Keratinocyte (primary cell): ENCODE measurements around the gene KIAA0930. TPM values are rescaled to one million over a fixed set of nuclear protein-coding genes. Genes with fewer than 3 reads are reported as not detected.

Experiments
- DNase-seq: peaks from one replicate; pipeline ENCODE4 v3.0.0-alpha.2; 2011; ENCODE audit warnings: low read depth, missing footprints, low spot score
- FAIRE-seq: peaks from 2 replicates; lab custom pipeline; 2011; peaks lifted over from hg19 to GRCh38; lab: Jason Lieb, UNC
- H2AFZ ChIP-seq: 2 replicates; pipeline ENCODE4 v1.6.0; 2012; ENCODE audit warnings: low read length, control low read depth, inconsistent platforms; ENCODE audit not compliant: control insufficient read depth
- H3K27ac ChIP-seq: 2 replicates; pipeline ENCODE4 v1.5.1; 2011; ENCODE audit warnings: low read length; ENCODE audit not compliant: control insufficient read depth, insufficient read depth
- H3K27me3 ChIP-seq: 3 replicates; pipeline ENCODE4 v1.6.0; 2011; ENCODE audit warnings: low read length; ENCODE audit not compliant: control insufficient read depth, insufficient read depth; ENCODE audit errors: extremely low read depth
- H3K36me3 ChIP-seq, 2 experiments: 2 replicates in 1 of 2; 3 replicates in 1 of 2; pipeline ENCODE4 v1.5.1; 2011; ENCODE audit warnings: low read length in 2 of 2, mild to moderate bottlenecking in 1 of 2; ENCODE audit not compliant: control insufficient read depth in 2 of 2, insufficient read depth in 2 of 2; ENCODE audit errors: extremely low read depth in 1 of 2
- H3K4me1 ChIP-seq: 3 replicates; pipeline ENCODE4 v1.5.1; 2011; ENCODE audit warnings: low read length; ENCODE audit not compliant: control insufficient read depth, insufficient read depth; ENCODE audit errors: extremely low read depth
- H3K4me2 ChIP-seq: 3 replicates; pipeline ENCODE4 v1.6.0; 2011; ENCODE audit warnings: low read depth, low read length; ENCODE audit not compliant: control insufficient read depth, insufficient read depth; ENCODE audit errors: extremely low read depth
- H3K4me3 ChIP-seq, 3 experiments: fragments of 200-600 bp in 1 of 3; sonication (generic) in 1 of 3; 2 replicates in 2 of 3; 3 replicates in 1 of 3; pipeline ENCODE4 v1.5.1; 2011 to 2016; ENCODE audit warnings: low read length in 3 of 3, mild to moderate bottlenecking in 3 of 3, control low read depth in 2 of 3, inconsistent platforms in 1 of 3, low read depth in 1 of 3, mixed read lengths in 1 of 3, mixed run types in 1 of 3, moderate library complexity in 1 of 3; ENCODE audit not compliant: control insufficient read depth in 2 of 3, insufficient read depth in 2 of 3; ENCODE audit errors: extremely low read depth in 1 of 3
- H3K79me2 ChIP-seq: 2 replicates; pipeline ENCODE4 v1.6.0; 2012; ENCODE audit warnings: low read length; ENCODE audit not compliant: control insufficient read depth, insufficient read depth
- H3K9ac ChIP-seq: 3 replicates; pipeline ENCODE4 v1.6.0; 2011; ENCODE audit warnings: low read length; ENCODE audit not compliant: control insufficient read depth, insufficient read depth; ENCODE audit errors: extremely low read depth
- H3K9me1 ChIP-seq: 3 replicates; pipeline ENCODE4 v1.6.0; 2011; ENCODE audit warnings: low read length; ENCODE audit not compliant: control insufficient read depth, insufficient read depth; ENCODE audit errors: extremely low read depth
- H3K9me3 ChIP-seq: 2 replicates; pipeline ENCODE4 v1.5.1; 2012; ENCODE audit warnings: low read depth, low read length; ENCODE audit not compliant: control insufficient read depth
- H4K20me1 ChIP-seq: 3 replicates; pipeline ENCODE4 v1.6.0; 2011; ENCODE audit warnings: low read length; ENCODE audit not compliant: control insufficient read depth, insufficient read depth; ENCODE audit errors: extremely low read depth
- EZH2 ChIP-seq: IDR thresholded peaks from one replicate; pipeline ENCODE4 v1.6.1; 2012; ENCODE audit warnings: inconsistent platforms, mild to moderate bottlenecking, low read length, moderate library complexity
- dilution Hi-C: fragments of 300-500 bp; cut with MboI; formaldehyde crosslinking; loops from one replicate; pipeline ENCODE4 v1.7.0; 2020; ENCODE audit warnings: low sequenced_read_pairs; ENCODE audit not compliant: extremely low pct_ligation_motif_present
- polyA plus RNA-seq, 5 experiments: library from polyadenylated mRNA; depleted of rRNA in 3 of 5; stranded (reverse) in 3 of 5; stranded (forward) in 1 of 5; unstranded in 1 of 5; fragments of >200 nt; gene quantifications; 1 replicate in 1 of 5; 2 replicates in 3 of 5; 3 replicates in 1 of 5; pipeline versions ENCODE4 v1.2.1 to v1.2.3, GENCODE V29; 2011 to 2012; ENCODE audit warnings: missing spikeins in 2 of 5, low read depth in 1 of 5, low replicate concordance in 1 of 5
- TF ChIP-seq, protein P1 (sequence below), 3 experiments: IDR thresholded peaks in 1 of 3; conservative IDR thresholded peaks in 1 of 3; optimal IDR thresholded peaks in 1 of 3; 2 replicates in 2 of 3; 3 replicates in 1 of 3; pipeline versions ENCODE3 to v1.5.1; 2011; ENCODE audit warnings: low read length in 3 of 3, mild to moderate bottlenecking in 3 of 3, moderate library complexity in 2 of 3, control low read depth in 1 of 3, inconsistent platforms in 1 of 3; ENCODE audit not compliant: insufficient read depth in 2 of 3; ENCODE audit errors: extremely low read depth in 1 of 3

Gene KIAA0930
- polyA plus RNA-seq, 1 donor (not counting 4 experiments of a cell fraction or from before 2014, with no cell fraction given): 115 TPM

DNA sequence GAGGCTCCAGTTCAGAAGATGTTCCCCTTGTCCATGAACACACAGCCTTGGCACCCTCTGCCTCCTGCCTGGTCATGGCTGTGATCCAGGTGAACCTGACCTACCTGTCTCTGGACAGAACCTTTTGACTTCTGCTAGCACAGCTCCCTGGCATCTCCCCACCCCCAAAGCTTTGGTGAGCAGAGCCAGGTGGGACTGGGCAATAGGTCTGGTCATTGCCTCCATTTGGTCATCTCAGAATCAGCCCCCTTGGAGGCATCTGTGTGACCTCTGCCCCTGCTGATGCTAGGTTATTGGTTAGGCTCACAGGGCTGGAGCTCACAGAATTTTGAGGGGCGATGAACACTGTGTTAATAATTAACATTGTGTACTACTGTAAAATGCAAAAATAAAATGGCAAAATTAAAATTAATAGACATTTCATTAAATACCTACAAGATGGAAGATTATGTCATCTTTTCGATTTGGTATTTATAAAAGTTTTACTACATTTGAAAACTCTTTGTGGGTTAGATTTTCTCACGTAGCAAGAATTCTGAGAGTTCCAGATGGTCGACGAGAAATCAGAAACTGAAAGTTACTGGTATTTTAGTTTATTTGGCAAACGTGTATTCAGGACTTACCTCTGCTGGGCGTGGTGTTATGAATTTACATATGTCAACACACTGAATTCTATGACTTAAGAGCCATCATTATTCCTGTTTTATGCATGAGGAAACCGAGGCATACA lies 8.3 kb upstream of the KIAA0930 start:
- H3K79me2 ChIP-seq: no peaks in the 10 kb centered on the region
- no peaks in the 10 kb centered on the region for H3K9me1 ChIP-seq
- FAIRE-seq: no peak
- peaks cover 21% of the 10 kb centered on the region for H3K4me1 ChIP-seq
- no peaks in the 10 kb centered on the region for H3K27me3 ChIP-seq
- dilution Hi-C loops: no loop called here
- no peaks in the 10 kb centered on the region for H4K20me1 ChIP-seq
- H3K9ac ChIP-seq: no peak overlapping the region
- H3K4me3 ChIP-seq: no peak overlapping the region
- DNase-seq: no peak
- H2AFZ ChIP-seq: no peak overlapping the region
- H3K27ac ChIP-seq: no peak overlapping the region
- peak overlapping the region; percentile 28 for H3K4me2 ChIP-seq
- no peaks in the 10 kb centered on the region for H3K9me3 ChIP-seq
- no peaks in the 10 kb centered on the region for H3K36me3 ChIP-seq
- TF ChIP-seq EZH2: no peak
- TF ChIP-seq, protein P1, sequence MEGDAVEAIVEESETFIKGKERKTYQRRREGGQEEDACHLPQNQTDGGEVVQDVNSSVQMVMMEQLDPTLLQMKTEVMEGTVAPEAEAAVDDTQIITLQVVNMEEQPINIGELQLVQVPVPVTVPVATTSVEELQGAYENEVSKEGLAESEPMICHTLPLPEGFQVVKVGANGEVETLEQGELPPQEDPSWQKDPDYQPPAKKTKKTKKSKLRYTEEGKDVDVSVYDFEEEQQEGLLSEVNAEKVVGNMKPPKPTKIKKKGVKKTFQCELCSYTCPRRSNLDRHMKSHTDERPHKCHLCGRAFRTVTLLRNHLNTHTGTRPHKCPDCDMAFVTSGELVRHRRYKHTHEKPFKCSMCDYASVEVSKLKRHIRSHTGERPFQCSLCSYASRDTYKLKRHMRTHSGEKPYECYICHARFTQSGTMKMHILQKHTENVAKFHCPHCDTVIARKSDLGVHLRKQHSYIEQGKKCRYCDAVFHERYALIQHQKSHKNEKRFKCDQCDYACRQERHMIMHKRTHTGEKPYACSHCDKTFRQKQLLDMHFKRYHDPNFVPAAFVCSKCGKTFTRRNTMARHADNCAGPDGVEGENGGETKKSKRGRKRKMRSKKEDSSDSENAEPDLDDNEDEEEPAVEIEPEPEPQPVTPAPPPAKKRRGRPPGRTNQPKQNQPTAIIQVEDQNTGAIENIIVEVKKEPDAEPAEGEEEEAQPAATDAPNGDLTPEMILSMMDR (optimal IDR thresholded peaks at IDR 0.05 in 1 of 3, IDR thresholded peaks at IDR 0.05 in 1 of 3, conservative IDR thresholded peaks at IDR 0.05 in 1 of 3; ENCODE audit: extremely low read depth in 1 of 3, insufficient read depth in 2 of 3, low read length in 3 of 3): no peak

DNA sequence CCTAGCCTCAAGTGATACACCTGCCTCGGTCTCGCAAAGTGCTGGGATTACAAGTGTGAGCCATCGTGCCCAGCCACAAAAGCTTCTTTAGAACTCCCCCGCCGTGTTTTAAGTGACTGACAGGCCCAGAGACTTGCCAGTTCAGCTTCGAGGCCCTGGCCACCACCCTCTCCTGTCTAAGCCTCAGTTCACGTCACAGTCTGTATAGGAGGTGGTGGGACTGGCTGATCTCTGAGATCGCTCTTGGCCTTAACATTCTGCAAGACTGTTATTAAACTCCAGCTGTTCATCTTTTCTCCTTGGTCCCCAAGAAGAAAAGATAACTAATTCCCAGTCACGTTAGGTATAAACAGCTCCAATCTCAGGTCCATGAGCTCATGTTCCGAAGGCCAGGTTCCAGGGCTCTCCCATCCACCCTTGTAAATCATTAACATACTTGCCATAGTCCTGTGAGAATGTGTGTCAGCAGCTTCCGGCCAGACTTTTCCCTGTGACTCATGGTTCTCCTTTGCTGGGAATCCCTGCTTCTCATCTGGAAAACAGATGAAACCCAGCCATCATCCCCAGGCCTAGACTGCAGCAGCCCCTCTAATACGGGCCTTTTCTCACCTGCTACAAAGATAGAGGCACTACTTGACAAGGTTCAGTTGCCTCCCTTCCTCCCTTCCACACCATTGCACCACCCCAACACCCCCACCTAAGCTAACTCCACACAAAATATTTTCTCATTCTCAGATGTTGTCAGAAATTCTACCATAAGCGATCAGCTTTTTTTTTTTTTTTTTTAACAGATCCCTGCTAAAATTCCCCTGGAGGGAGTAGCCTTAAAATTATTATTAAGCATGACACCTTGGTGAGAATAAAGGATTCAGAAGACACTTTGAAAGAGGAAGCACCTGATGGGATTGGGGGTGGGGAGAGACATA lies 5.6 kb upstream of the KIAA0930 start:
- peak overlapping the region; percentile 70 for H3K4me2 ChIP-seq
- dilution Hi-C loops: no loop called here

More for the DNA sequence above, 5.6 kb upstream of the KIAA0930 start:
- Histone ChIP-seq H3K27ac (peak overlapping the region; percentile 96), H2AFZ (peak overlapping the region; percentile 62), H3K9ac (peak overlapping the region; percentile 75), H3K27me3 (no peaks in the 10 kb centered on the region), H3K4me1 (peaks cover 26% of the 10 kb centered on the region), H4K20me1 (no peaks in the 10 kb centered on the region), H3K9me3 (no peaks in the 10 kb centered on the region), H3K36me3 (no peaks in the 10 kb centered on the region), H3K79me2 (no peaks in the 10 kb centered on the region), H3K4me3 (peak overlapping the region in 2 of 3 experiments; percentile 3 to 12), H3K9me1 (no peaks in the 10 kb centered on the region)
- FAIRE-seq: peak; percentile 98
- DNase-seq: peak; percentile 90
- TF ChIP-seq, protein P1 (optimal IDR thresholded peaks at IDR 0.05 in 1 of 3, IDR thresholded peaks at IDR 0.05 in 1 of 3, conservative IDR thresholded peaks at IDR 0.05 in 1 of 3; ENCODE audit: extremely low read depth in 1 of 3, insufficient read depth in 2 of 3, low read length in 3 of 3): no peak
- TF ChIP-seq EZH2: no peak
